ENCODE data around the gene PLXNB2. TPM values are rescaled to one million over a fixed set of nuclear protein-coding genes. Genes with fewer than 3 reads are reported as not detected.
"Not testable (repeated sequence)": the region's sequence is repeated elsewhere in the genome, so short reads cannot be mapped to it uniquely, and the experiment has no call there.

PLXNB2 gene
- total RNA-seq, 2 experiments from 2014 or later = 6.3 to 8.3 TPM

GRCh38 chr22:50339945-50340879 lies 32.8 kb upstream of the PLXNB2 start:
- no peaks in the 10 kb centered on the region for H3K36me3 Mint-ChIP-seq
- ChIA-PET POLR2A (no interaction called here), CTCF (interaction anchor here (1.0 to 2.7 kb wide), 6 partner anchors 13 to 129 kb away, joined by 4 to 34 read pairs (median 16); partner anchors contain the start of genes DENND6B, HDAC10 and TUBGCP6)
- H3K9me3 Mint-ChIP-seq = no peaks in the 10 kb centered on the region
- intact Hi-C loops (cut with micrococcal nuclease) = loop anchor here (5.0 kb wide), 1 partner anchor 132 kb away; no protein-coding TSS in a partner anchor
- DNase-seq = peak; percentile 31
- peaks cover 10% of the 10 kb centered on the region for H3K4me1 Mint-ChIP-seq (ENCODE audit: low read depth)
- no peak overlapping the region for H3K27ac Mint-ChIP-seq
- no peaks in the 10 kb centered on the region for H3K27me3 Mint-ChIP-seq
- no peak overlapping the region for H3K4me3 Mint-ChIP-seq

GRCh38 chr22:50338860-50339462 lies 31.5 kb upstream of the PLXNB2 start:
- no peak for DNase-seq
- intact Hi-C loops (cut with micrococcal nuclease) = no loop called here
- Mint-ChIP-seq H3K36me3 (no peaks in the 10 kb centered on the region), H3K9me3 (no peaks in the 10 kb centered on the region), H3K4me3 (no peak overlapping the region), H3K4me1 (ENCODE audit: low read depth) (peaks cover 10% of the 10 kb centered on the region), H3K27ac (no peak overlapping the region), H3K27me3 (no peaks in the 10 kb centered on the region)
- CTCF ChIA-PET = no interaction called here
- POLR2A ChIA-PET = no interaction called here

GRCh38 chr22:50338042-50338573 lies 30.7 kb upstream of the PLXNB2 start:
- no peaks in the 10 kb centered on the region for H3K36me3 Mint-ChIP-seq
- intact Hi-C loops (cut with micrococcal nuclease) = no loop called here
- no peak for DNase-seq
- H3K4me3 Mint-ChIP-seq = no peak overlapping the region
- ChIA-PET CTCF (no interaction called here), POLR2A (no interaction called here)
- no peaks in the 10 kb centered on the region for H3K9me3 Mint-ChIP-seq
- peaks cover 10% of the 10 kb centered on the region for H3K4me1 Mint-ChIP-seq (ENCODE audit: low read depth)
- H3K27me3 Mint-ChIP-seq = no peaks in the 10 kb centered on the region
- no peak overlapping the region for H3K27ac Mint-ChIP-seq

GRCh38 chr22:50337262-50338041 lies 30.0 kb upstream of the PLXNB2 start:
- H3K27me3 Mint-ChIP-seq = no peaks in the 10 kb centered on the region
- ChIA-PET POLR2A (no interaction called here), CTCF (no interaction called here)
- no peaks in the 10 kb centered on the region for H3K36me3 Mint-ChIP-seq
- peaks cover 10% of the 10 kb centered on the region for H3K4me1 Mint-ChIP-seq (ENCODE audit: low read depth)
- no peak overlapping the region for H3K27ac Mint-ChIP-seq
- H3K4me3 Mint-ChIP-seq = no peak overlapping the region
- no peak for DNase-seq
- H3K9me3 Mint-ChIP-seq = no peaks in the 10 kb centered on the region
- intact Hi-C loops (cut with micrococcal nuclease) = no loop called here

GRCh38 chr22:50334433-50334832 lies 27.0 kb upstream of the PLXNB2 start:
- H3K4me1 Mint-ChIP-seq (ENCODE audit: low read depth); H3K36me3 Mint-ChIP-seq; H3K27me3 Mint-ChIP-seq; H3K27ac Mint-ChIP-seq; H3K9me3 Mint-ChIP-seq; H3K4me3 Mint-ChIP-seq; intact Hi-C loops (cut with micrococcal nuclease); DNase-seq: not testable (repeated sequence)
- POLR2A ChIA-PET = interaction anchor here (0.6 kb wide), 1 partner anchor 327 kb away, joined by 3 read pairs; no protein-coding TSS in a partner anchor
- CTCF ChIA-PET = interaction anchor here (0.7 to 1.9 kb wide), 3 partner anchors 58 to 92 kb away, joined by 3 to 7 read pairs (median 3); no protein-coding TSS in a partner anchor

GRCh38 chr22:50329236-50329635 lies 21.8 kb upstream of the PLXNB2 start:
- intact Hi-C loops (cut with micrococcal nuclease) = loop anchor here (2.0 kb wide), 1 partner anchor 14 kb away; the partner anchor contains the start of gene PPP6R2
- Mint-ChIP-seq H3K4me3 (peak overlapping the region; percentile 4), H3K4me1 (ENCODE audit: low read depth) (peaks cover 10% of the 10 kb centered on the region), H3K36me3 (no peaks in the 10 kb centered on the region), H3K9me3 (no peaks in the 10 kb centered on the region), H3K27ac (no peak overlapping the region), H3K27me3 (peaks cover 7% of the 10 kb centered on the region)
- DNase-seq = no peak
- ChIA-PET POLR2A (interaction anchor here (0.6 kb wide), 1 partner anchor 213 kb away, joined by 5 read pairs; no protein-coding TSS in a partner anchor), CTCF (interaction anchor here (0.6 to 6.0 kb wide), 5 partner anchors 9 to 77 kb away, joined by 3 to 33 read pairs (median 13); no protein-coding TSS in a partner anchor)

- H3K27me3 Mint-ChIP-seq = peaks cover 7% of the 10 kb centered on the region
- no peak for DNase-seq
- ChIA-PET CTCF (interaction anchor here (0.6 to 6.0 kb wide), 17 partner anchors 8 to 87 kb away, joined by 3 to 33 read pairs (median 6); partner anchors contain the start of genes HDAC10 and TUBGCP6), POLR2A (no interaction called here)
- no peak overlapping the region for H3K27ac Mint-ChIP-seq
- peak overlapping the region; percentile 73 for H3K4me3 Mint-ChIP-seq
- H3K9me3 Mint-ChIP-seq = no peaks in the 10 kb centered on the region
- H3K4me1 Mint-ChIP-seq (ENCODE audit: low read depth) = peaks cover 10% of the 10 kb centered on the region
- H3K36me3 Mint-ChIP-seq = no peaks in the 10 kb centered on the region
- intact Hi-C loops (cut with micrococcal nuclease) = loop anchor here (1.0 to 2.0 kb wide), 2 partner anchors 15 to 51 kb away; partner anchors contain the start of gene PPP6R2
These were observed 20.2 kb upstream of the PLXNB2 start for GRCh38 chr22:50327711-50328019.

- H3K27ac Mint-ChIP-seq = no peak within 1 kb of the TSS
- no peaks in the 10 kb centered on the region for H3K36me3 Mint-ChIP-seq
- peaks cover 7% of the 10 kb centered on the region for H3K27me3 Mint-ChIP-seq
- ChIA-PET POLR2A (no interaction called here), CTCF (interaction anchor here (0.6 to 6.0 kb wide), 19 partner anchors 9 to 212 kb away, joined by 3 to 33 read pairs (median 5); partner anchors contain the start of genes HDAC10, PLXNB2, TUBGCP6 and TYMP)
- H3K4me1 Mint-ChIP-seq (ENCODE audit: low read depth) = peaks cover 10% of the 10 kb centered on the region
- peak within 1 kb of the TSS; percentile 73 for H3K4me3 Mint-ChIP-seq
- intact Hi-C loops (cut with micrococcal nuclease) = loop anchor here (1.0 kb wide), 1 partner anchor 51 kb away; no protein-coding TSS in a partner anchor
- peak; percentile 74 for DNase-seq
- H3K9me3 Mint-ChIP-seq = no peaks in the 10 kb centered on the region
These were observed 19.7 kb upstream of the PLXNB2 start, which contains the start of gene DENND6B for GRCh38 chr22:50326956-50327710. Gene DENND6B (minus strand): TSS chr22:50327012. CDS start chr22:50326988, 24 bp downstream.

- ChIA-PET POLR2A (interaction anchor here (0.9 kb wide), 1 partner anchor 59 kb away, joined by 3 read pairs; no protein-coding TSS in a partner anchor), CTCF (interaction anchor here (0.7 to 6.0 kb wide), 14 partner anchors 9 to 213 kb away, joined by 3 to 33 read pairs (median 4); partner anchors contain the start of genes PLXNB2 and TYMP)
- intact Hi-C loops (cut with micrococcal nuclease) = no loop called here
- peaks cover 7% of the 10 kb centered on the region for H3K27me3 Mint-ChIP-seq
- no peaks in the 10 kb centered on the region for H3K9me3 Mint-ChIP-seq
- H3K4me3 Mint-ChIP-seq = peak overlapping the region; percentile 70
- H3K36me3 Mint-ChIP-seq = no peaks in the 10 kb centered on the region
- no peak overlapping the region for H3K27ac Mint-ChIP-seq
- peaks cover 10% of the 10 kb centered on the region for H3K4me1 Mint-ChIP-seq (ENCODE audit: low read depth)
- no peak for DNase-seq
These were observed 18.9 kb upstream of the PLXNB2 start for GRCh38 chr22:50326225-50326955.

GRCh38 chr22:50325444-50326224 lies 18.2 kb upstream of the PLXNB2 start:
- Mint-ChIP-seq H3K27ac (no peak overlapping the region), H3K27me3 (peaks cover 2% of the 10 kb centered on the region), H3K9me3 (no peaks in the 10 kb centered on the region), H3K4me3 (peak overlapping the region; percentile 70), H3K36me3 (no peaks in the 10 kb centered on the region), H3K4me1 (ENCODE audit: low read depth) (peaks cover 10% of the 10 kb centered on the region)
- ChIA-PET CTCF (interaction anchor here (0.7 to 6.0 kb wide), 9 partner anchors 10 to 172 kb away, joined by 3 to 33 read pairs (median 4); partner anchors contain the start of genes HDAC10 and PLXNB2), POLR2A (interaction anchor here (0.9 kb wide), 1 partner anchor 59 kb away, joined by 3 read pairs; no protein-coding TSS in a partner anchor)
- DNase-seq = no peak
- intact Hi-C loops (cut with micrococcal nuclease) = no loop called here

Measured in activated CD4-positive, alpha-beta memory T cell treated with anti-CD3 and anti-CD28 coated beads for 36 hours (primary cell).